Stimulated activated CD4-positive, alpha-beta T cell treated with anti-CD3 and anti-CD28 coated beads, Interleukin-4, amount 100 ng/mL, for 48 hours (primary cell): Measurements from ENCODE around the gene COX6B1.
"Not testable (repeated sequence)": the region's sequence is repeated elsewhere in the genome, so short reads cannot be mapped to it uniquely, and the experiment has no call there.

ENCODE experiments used
- DNase-seq, 2 donors: peaks; one replicate each; pipeline ENCODE4 v3.0.0-alpha.2; 2020; ENCODE audit warnings: low read depth in 2 of 2

The COX6B1 gene

GRCh38 chr19:35665604-35666003 lies 17.5 kb downstream of the COX6B1 start:
- DNase-seq = no peak

DNA sequence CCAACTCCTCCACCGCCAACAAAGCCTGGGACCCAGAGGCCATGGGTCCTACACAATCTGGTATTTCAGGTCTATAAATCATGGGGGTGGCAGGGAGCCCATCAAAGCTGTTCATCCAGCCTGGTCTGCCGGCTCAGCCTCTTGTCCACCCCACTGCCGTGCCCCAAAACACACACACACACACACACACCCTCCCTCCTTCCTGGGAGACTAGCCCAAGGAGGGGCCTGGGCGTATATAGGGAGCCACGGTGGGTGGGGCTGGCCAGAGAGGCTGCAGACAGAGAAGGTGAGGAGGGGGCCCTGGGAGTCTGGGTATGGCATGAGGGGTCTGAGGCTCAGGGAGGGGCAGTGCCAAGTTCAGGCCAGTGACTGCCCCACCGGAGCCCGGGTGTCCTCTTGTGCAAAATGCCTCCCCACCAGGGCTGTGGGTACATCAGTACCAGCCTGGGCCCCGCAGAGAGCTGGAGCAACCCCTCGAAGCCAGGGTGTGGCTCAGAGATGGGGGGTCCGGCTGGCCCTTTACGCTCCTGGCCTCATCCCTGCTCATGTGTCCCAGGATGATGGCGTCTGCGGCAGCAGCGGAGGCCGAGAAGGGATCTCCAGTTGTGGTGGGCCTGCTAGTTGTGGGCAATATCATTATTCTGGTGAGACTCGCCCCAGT lies 18.3 kb downstream of the COX6B1 start, which contains the start of gene UPK1A:
Gene UPK1A (plus strand): TSS at position 267 of the 663 bp plus-strand sequence. CDS start 296 bp downstream, at position 563.
- no peak for DNase-seq

DNA sequence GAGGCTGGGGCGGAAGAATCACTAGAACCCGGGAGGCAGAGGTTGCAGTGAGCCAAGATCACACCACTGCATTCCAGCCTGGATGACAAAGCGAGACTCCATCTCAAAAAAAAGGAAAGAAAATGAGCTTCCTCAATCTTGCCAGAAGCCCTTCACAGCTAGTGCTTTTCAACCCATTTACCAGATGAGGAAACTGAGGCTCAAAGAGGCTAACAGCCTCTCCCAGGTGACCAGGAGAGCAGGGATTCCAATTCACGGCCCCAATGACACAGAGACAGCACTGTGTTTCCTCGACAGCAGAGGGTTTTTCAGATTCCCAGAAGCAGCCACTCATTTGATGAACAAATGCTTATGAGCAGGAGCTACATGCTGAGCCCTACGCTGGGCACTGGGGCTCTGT lies 21.4 kb downstream of the COX6B1 start:
- DNase-seq = no peak

DNA sequence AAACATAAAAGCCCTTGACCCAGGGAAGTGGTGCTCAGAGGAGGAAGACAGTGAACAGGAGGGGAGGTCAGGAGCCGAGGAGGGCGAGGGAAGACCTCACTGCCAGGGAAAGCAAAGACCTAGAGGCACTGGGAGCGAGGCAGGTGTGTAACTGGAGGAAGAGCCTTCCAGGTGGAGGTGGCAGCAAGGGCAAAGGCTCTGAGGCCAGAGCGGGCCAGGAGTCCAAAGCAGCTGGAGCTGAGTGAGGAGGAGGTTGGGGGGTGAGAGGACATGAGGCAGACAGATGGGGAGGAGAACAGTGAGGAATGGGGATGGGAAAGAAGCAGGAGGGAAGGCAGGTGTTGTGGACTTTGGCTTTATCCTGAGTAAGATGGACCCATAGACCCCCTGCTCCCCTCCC lies 21.9 kb downstream of the COX6B1 start:
- no peak for DNase-seq

DNA sequence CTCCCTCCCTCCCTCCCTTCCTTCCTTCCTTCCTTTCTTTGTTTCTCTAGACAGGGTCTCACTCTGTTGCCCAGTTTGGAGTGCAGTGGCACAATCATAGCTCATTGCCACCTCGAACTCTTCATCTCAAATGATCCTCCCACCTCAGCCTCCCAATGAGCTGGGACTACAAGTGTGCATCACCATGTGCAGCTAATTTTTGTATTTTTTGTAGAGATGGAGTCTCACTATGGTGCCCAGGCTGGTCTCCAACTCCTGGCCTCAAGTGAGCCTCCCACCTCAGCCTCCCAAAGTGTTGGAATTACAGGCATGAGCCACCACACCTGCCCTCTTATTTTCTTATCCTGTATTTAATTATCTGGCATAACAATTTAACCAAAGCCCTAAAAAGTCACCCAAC lies 22.6 kb downstream of the COX6B1 start:
- no peak for DNase-seq

- no peak for DNase-seq
Observed at GRCh38 chr19:35671818-35672217, 23.7 kb downstream of the COX6B1 start.

DNA sequence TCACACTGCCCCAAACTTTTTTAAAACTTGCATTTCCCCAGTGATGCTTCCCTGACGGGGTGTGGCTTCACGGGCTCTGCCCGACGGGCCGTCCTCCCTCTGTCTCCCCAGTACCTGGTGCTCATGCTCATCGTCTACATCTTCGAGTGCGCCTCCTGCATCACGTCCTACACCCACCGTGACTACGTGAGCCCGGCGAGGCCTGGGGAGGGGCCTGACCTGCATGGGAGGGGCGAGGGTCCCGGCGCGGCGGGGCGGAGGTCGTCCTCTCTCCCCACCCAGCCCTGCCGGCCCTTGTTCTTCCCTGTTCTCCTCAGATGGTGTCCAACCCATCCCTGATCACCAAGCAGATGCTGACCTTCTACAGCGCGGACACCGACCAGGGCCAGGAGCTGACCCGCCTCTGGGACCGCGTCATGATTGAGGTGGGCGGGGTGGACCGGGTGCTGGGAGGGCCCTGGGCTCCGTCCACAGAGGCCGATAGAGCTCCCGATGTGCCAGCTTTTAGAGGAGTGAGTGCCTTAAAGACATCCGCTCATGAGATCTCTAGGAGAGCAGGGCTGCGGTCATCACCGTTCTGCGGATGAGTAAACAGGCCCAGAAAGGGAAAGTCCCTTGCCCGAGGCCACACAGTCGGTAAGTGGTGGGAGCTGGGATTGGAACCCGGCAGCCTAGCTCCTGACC lies 25.1 kb downstream of the COX6B1 start:
- DNase-seq = peak; percentile 38 to 55

GRCh38 chr19:35675589-35676140 lies 27.5 kb downstream of the COX6B1 start:
- no peak for DNase-seq

DNA sequence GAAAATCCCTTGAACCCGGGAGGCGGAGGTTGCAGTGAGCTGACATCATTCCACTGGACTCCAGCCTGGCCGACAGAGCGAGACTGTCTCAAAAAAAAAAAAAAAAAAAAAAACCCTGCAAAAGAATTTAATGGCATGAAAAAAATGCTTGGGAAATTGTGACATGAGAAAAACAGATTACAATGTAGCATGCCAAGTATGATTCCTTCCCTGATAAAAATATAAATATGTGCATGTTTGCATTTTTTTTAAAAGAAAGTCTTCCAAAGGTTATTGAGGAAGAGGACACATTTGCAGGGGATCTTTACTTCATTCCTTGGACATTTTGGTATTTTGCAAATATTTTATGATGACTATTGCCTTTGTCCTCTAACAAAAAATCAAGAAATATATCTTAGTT lies 41.7 kb downstream of the COX6B1 start:
- DNase-seq = no peak

DNA sequence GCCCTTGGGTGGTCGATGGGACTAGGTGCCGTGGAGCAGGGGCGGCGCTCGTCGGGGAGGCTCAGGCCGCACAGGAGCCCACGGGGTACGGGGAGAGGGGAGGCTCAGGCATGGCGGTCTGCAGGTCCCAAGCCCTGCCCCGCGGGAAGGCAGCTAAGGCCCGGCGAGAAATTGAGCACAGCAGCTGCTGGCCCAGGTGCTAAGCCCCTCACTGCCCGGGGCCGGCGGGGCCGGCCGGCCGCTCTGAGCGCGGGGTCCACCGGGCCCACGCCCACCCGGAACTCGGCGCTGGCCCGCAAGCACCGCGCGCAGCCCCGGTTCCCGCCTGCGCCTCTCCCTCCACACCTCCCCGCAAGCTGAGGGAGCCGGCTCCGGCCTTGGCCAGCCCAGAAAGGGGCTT lies 43.0 kb downstream of the COX6B1 start:
- DNase-seq = not testable (repeated sequence)

GRCh38 chr19:35692010-35692409 lies 43.9 kb downstream of the COX6B1 start:
- DNase-seq = no peak

DNA sequence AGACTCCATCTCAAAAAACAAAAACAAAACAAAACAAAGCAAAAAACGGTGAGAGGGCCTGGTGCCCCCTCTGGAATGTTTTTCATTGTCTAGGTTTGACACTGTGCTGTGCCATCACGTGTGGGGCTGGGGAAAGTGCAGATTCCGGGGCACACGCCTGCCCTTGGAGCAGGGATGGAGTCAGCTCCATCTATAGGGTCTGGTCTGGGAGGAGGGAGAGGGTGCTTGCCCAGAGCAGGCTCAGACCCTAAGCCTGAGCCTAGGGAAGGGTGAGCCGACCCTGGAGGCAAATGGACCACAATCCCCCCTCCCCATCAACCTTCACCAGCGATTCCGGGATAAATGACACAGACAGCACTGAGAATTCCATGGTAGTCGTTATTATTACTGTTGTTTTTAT lies 45.3 kb downstream of the COX6B1 start:
- no peak for DNase-seq

GRCh38 chr19:35693835-35694599 lies 45.9 kb downstream of the COX6B1 start:
- peak; percentile 86 for DNase-seq

GRCh38 chr19:35695895-35696422 lies 47.8 kb downstream of the COX6B1 start:
- DNase-seq = no peak

- DNase-seq = no peak
Observed at GRCh38 chr19:35696835-35697234, 48.7 kb downstream of the COX6B1 start.

DNA sequence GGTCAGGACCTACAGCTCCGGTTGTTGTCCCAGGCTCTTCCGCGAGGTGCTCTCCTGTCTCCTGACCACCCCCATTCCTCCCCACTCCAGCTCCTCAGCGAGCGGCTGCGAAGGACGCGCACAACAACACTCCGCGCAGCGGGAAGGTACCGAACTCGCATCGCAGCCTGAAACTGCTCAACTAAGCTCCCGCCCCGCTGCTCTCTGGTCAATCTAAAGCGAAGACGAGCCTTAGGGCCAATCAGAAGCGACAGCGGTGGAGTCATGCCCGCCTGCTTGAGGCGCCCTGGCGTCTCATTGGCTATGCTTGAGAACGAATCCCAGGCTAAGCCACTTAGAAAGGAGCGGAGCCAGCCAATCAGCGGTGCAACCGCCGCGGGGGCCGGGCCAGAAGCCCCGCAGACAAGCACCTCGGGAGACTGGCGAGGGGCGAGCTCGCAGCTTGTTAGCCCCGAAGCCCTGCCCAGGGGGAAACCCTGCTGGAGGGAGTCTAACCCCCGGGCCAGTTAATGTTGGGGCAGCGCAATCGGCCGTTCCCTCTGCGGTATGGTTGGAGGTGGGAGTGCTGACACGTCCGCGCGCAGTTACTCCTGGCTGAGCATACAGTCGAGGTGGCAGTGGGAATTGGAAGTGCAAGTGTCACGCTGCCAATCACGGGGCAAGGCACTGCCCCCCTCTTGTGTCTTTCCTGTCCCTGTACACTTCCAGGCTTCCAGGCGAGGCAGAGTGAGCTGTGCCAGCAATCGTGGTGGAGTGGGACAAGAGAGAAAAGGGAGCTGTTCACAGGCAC lies 54.3 kb downstream of the COX6B1 start:
- DNase-seq = peak; percentile 85 to 91

- no peak for DNase-seq
Observed at GRCh38 chr19:35703343-35703742, 55.2 kb downstream of the COX6B1 start.

DNA sequence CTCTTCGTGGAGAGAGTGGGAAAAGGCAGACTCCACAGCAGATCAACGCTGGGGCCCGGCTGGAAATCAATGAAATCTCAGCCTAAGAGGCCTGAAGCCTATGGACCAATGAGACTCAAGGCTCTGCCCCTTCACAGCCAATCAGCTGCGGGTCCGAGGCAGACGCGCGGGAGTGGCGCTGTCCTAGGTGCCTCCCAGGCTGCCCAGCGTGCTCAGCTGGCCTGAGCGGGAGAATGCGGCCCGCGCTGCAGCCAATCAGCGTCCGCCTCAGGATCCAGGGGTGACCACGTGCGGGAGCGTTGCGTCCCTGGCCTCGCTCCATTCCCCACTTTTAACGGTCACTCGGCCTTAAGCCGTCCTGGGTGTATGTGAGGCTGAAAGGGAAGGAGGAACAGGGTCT lies 56.1 kb downstream of the COX6B1 start, which contains the start of gene ZBTB32:
Gene ZBTB32 (plus strand): TSS at position 341 of the 400 bp plus-strand sequence. CDS start 10,069 bp downstream, outside the sequence.
- no peak for DNase-seq
